HepG2 (cell line): ENCODE data around the gene CACNG7. TPM values are rescaled to one million over a fixed set of nuclear protein-coding genes. Genes with fewer than 3 reads are reported as not detected.

Experiments
- AKAP8 ChIP-seq: sonication (generic); formaldehyde crosslinking; IDR thresholded peaks from 2 replicates; pipeline ENCODE4 v1.5.1; 2020; ENCODE audit warnings: mild to moderate bottlenecking, missing genetic modification reagents
- ARID5B ChIP-seq: IDR thresholded peaks from 2 replicates; pipeline ENCODE4 v1.4.0; 2020; ENCODE audit warnings: mild to moderate bottlenecking, missing genetic modification reagents
- CBX2 ChIP-seq, 2 experiments: fragments of 200-600 bp in 1 of 2; sonication (generic); formaldehyde crosslinking in 1 of 2; IDR thresholded peaks; 2 replicates each; pipeline versions ENCODE4 v1.7.0 to v1.8.1; 2018 to 2022; ENCODE audit warnings: low read depth in 2 of 2, low read length in 1 of 2, mild to moderate bottlenecking in 1 of 2, missing genetic modification reagents in 1 of 2
- MXI1 ChIP-seq: IDR thresholded peaks from 3 replicates; pipeline ENCODE4 v1.6.1; 2012; ENCODE audit warnings: low read depth, low read length, inconsistent platforms, borderline replicate concordance
- PITX1 ChIP-seq: sonication (generic); formaldehyde crosslinking; IDR thresholded peaks from 2 replicates; pipeline ENCODE4 v1.5.1; 2020; ENCODE audit warnings: mild to moderate bottlenecking, missing genetic modification reagents
- REPIN1 ChIP-seq: sonication (generic); formaldehyde crosslinking; IDR thresholded peaks from 2 replicates; pipeline ENCODE4 v1.8.0; 2022; ENCODE audit warnings: missing genetic modification reagents, low read depth, mild to moderate bottlenecking, borderline replicate concordance
- RFX3 ChIP-seq: IDR thresholded peaks from 2 replicates; pipeline ENCODE4 v1.6.1; 2016; ENCODE audit warnings: missing biosample characterization, missing genetic modification reagents
- SOX13 ChIP-seq, 3 experiments: fragments of 450-650 bp in 1 of 3; sonication (generic) in 1 of 3; formaldehyde crosslinking in 1 of 3; IDR thresholded peaks in 2 of 3; conservative IDR thresholded peaks in 1 of 3; 2 replicates each; pipeline versions ENCODE4 v1.5.0 to v1.6.1; 2016 to 2020; ENCODE audit warnings: antibody characterized with exemption in 1 of 3, mild to moderate bottlenecking in 1 of 3, missing compliant biosample characterization in 1 of 3, missing genetic modification reagents in 1 of 3, moderate library complexity in 1 of 3
- SP5 ChIP-seq: IDR thresholded peaks from 2 replicates; pipeline ENCODE4 v1.6.1; 2016; ENCODE audit warnings: low read depth, borderline replicate concordance
- SRSF1 ChIP-seq: fragments of 200-400 bp; formaldehyde crosslinking; optimal IDR thresholded peaks from 2 replicates; pipeline ENCODE3; 2017; ENCODE audit warnings: mild to moderate bottlenecking, low read depth, low read length, moderate library complexity
- SUZ12 ChIP-seq: fragments of 150-350 bp; IDR thresholded peaks from 2 replicates; pipeline ENCODE4 v1.6.1; 2014; ENCODE audit warnings: low read depth, low read length
- TARDBP ChIP-seq: sonication (generic); formaldehyde crosslinking; IDR thresholded peaks from 2 replicates; pipeline ENCODE4 v1.8.0; 2022; ENCODE audit warnings: mild to moderate bottlenecking, missing genetic modification reagents
- YEATS2 ChIP-seq: sonication (generic); formaldehyde crosslinking; IDR thresholded peaks from 2 replicates; pipeline ENCODE4 v1.4.0; 2020; ENCODE audit warnings: missing genetic modification reagents, borderline replicate concordance
- ZBTB38 ChIP-seq: sonication (generic); formaldehyde crosslinking; IDR thresholded peaks from 2 replicates; pipeline ENCODE4 v1.5.1; 2020; ENCODE audit warnings: mild to moderate bottlenecking, missing genetic modification reagents
- ZBTB7B ChIP-seq: sonication (generic); formaldehyde crosslinking; IDR thresholded peaks from 2 replicates; pipeline ENCODE4 v1.4.0; 2020; ENCODE audit warnings: missing genetic modification reagents
- ZNF460 ChIP-seq: sonication (generic); formaldehyde crosslinking; IDR thresholded peaks from 2 replicates; pipeline ENCODE4 v1.5.1; 2020; ENCODE audit warnings: missing genetic modification reagents, mild to moderate bottlenecking, borderline replicate concordance
- ZNF484 ChIP-seq: sonication (generic); formaldehyde crosslinking; IDR thresholded peaks from 2 replicates; pipeline ENCODE4 v1.5.1; 2020; ENCODE audit warnings: mild to moderate bottlenecking, low read depth, missing genetic modification reagents, borderline replicate concordance
- ZNF546 ChIP-seq: sonication (generic); formaldehyde crosslinking; conservative IDR thresholded peaks from 2 replicates; pipeline ENCODE4 v1.8.1; 2023; ENCODE audit warnings: mild to moderate bottlenecking, missing genetic modification reagents
- ZNF629 ChIP-seq: sonication (generic); formaldehyde crosslinking; conservative IDR thresholded peaks from 2 replicates; pipeline ENCODE4 v1.5.0; 2020; ENCODE audit warnings: missing genetic modification reagents
- ZSCAN25 ChIP-seq: sonication (generic); formaldehyde crosslinking; IDR thresholded peaks from 2 replicates; pipeline ENCODE4 v1.8.0; 2022; ENCODE audit warnings: mild to moderate bottlenecking, missing genetic modification reagents
- polyA plus RNA-seq, 8 experiments: library from polyadenylated mRNA; depleted of rRNA in 3 of 8; stranded (reverse) in 7 of 8; unstranded in 1 of 8; fragments of >200 nt; fragmentation: Illumina TruSeq in 4 of 8; extraction: Trizol in 4 of 8; gene quantifications; 2 replicates each; pipeline versions ENCODE4 v1.2.1 to v1.2.3, GENCODE V29; 2011 to 2016; ENCODE audit warnings: low read depth in 4 of 8, missing spikeins in 1 of 8, mixed read lengths in 1 of 8; ENCODE audit not compliant: insufficient read depth in 1 of 8
- total RNA-seq, 5 experiments: library from RNA; depleted of rRNA; stranded (reverse); fragments of >200 nt; fragmentation: Illumina TruSeq; extraction: Trizol; gene quantifications; 2 replicates each; pipeline ENCODE4 v1.2.3, GENCODE V29; 2016; ENCODE audit warnings: low read depth in 1 of 5
- TF ChIP-seq, protein P1 (sequence below): sonication (generic); formaldehyde crosslinking; IDR thresholded peaks from 2 replicates; pipeline ENCODE4 v1.5.1; 2020; ENCODE audit warnings: missing genetic modification reagents, mild to moderate bottlenecking, borderline replicate concordance

The CACNG7 gene
- total and polyA plus RNA-seq, 2 of the 13 experiments (the other 11 are each of a cell fraction or from before 2014, with no cell fraction given) = not detected

DNA sequence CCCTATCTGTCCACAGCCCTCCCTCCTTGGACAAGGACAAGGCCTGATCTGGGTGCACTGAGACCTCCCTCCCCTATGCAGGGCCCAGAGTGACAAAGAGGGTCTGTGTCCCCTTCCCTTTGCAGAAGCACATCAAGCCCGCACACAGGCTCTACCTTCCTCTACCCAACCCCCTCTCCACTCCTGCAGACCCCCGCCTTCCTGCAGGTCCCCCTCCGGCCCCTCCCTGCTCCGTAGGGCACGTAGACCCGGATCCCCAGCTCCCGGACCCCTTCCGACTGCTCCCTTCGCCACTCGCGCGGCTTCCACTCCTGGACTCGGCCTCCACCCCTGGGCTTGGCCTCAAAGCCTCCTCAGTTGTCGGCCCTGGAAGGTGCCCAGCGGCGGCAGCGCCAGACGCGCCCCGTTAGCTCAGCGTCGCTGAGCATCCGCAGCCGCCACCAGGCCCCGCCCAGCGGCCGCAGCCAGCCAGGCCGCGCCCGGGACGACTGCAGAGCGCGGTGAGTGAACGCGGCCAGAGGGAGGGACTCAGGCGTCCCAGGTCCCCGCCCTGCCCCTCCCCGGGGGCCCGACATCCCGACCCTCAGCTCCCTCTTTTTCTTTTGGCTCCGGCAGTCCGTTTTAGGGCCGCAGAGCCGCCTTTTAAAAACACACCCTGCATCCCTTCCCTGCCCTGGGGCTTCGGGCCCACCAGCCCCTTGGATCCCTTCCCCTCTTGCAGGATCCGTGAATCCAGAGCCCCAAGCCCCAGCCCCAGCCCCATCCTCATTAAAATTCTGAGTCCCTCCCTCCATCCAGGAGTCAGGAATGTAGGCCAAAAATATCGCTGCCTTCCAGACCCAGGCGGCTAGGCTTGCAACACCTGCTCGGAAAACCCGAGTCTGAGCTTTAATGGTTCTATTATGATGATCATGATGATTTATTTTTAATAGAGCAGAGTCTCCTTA is 42.9 kb upstream of the CACNG7 start (continued):
- TF ChIP-seq CBX2 (IDR thresholded peaks at IDR 0.05; ENCODE audit: low read depth, low read length) (no peak), CBX2 (CRISPR knock-in tag; IDR thresholded peaks at IDR 0.05; ENCODE audit: low read depth) (peak; percentile 58; the same call in 1 of the 2 replicates), AKAP8 (peak; percentile 85), PITX1 (CRISPR knock-in tag) (0 out of 2 replicates have a peak, but pooled peaks have one; percentile 10), ZSCAN25 (CRISPR knock-in tag) (peak; percentile 67), ZNF460 (CRISPR knock-in tag) (no peak), SP5 (CRISPR knock-in tag) (0 out of 2 replicates have a peak, but pooled peaks have one; percentile 15), ZNF484 (CRISPR knock-in tag) (no peak), ZBTB38 (CRISPR knock-in tag) (peak; percentile 56; the same call in 1 of the 2 replicates), RFX3 (CRISPR knock-in tag) (peak; percentile 2; the same call in 1 of the 2 replicates), ZBTB7B (CRISPR knock-in tag) (peak; percentile 39; the same call in 1 of the 2 replicates), ZNF629 (peak; percentile 17; the same call in 1 of the 2 replicates), TARDBP (CRISPR knock-in tag) (peak; percentile 17; the same call in 1 of the 2 replicates), SOX13 (IDR thresholded peaks at IDR 0.05) (peak; percentile 22; the same call in 1 of the 2 replicates), SOX13 (CRISPR knock-in tag; conservative IDR thresholded peaks at IDR 0.05 in 1 of 2, IDR thresholded peaks at IDR 0.05 in 1 of 2) (no peak; a peak in 1 of 4 replicates), ZNF546 (peak; percentile 69; the same call in 1 of the 2 replicates), REPIN1 (peak; percentile 43; the same call in 1 of the 2 replicates), SUZ12 (no peak), YEATS2 (CRISPR knock-in tag) (no peak), ARID5B (CRISPR knock-in tag) (peak; percentile 45), SRSF1 (peak; percentile 6), MXI1 (no peak)
- TF ChIP-seq, protein P1, sequence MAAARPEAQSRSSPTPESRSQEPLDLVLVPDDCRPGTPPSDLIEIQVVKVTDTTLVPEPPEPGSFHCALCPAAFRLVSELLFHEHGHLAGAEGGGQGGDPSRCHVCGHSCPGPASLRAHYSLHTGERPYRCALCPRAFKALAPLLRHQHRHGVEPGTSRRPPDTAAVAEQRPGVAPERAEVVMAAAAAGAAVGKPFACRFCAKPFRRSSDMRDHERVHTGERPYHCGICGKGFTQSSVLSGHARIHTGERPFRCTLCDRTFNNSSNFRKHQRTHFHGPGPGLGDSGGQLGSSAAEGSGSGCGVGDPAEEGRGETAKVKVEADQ (CRISPR knock-in tag) = peak; percentile 40; the same call in 1 of the 2 replicates
